GM19324 (cell line): ENCODE results near the gene TULP4.
"Not testable (repeated sequence)": the region's sequence is repeated elsewhere in the genome, so short reads cannot be mapped to it uniquely, and the experiment has no call there.

Experiments used
- ATAC-seq: cut with Tn5 transposase; IDR thresholded peaks from one replicate; pipeline ENCODE4 v1.9.1; 2021; ENCODE audit warnings: mild to moderate bottlenecking, moderate library complexity; ENCODE audit not compliant: unreplicated experiment, low FRiP score

The TULP4 gene

GRCh38 chr6:158295976-158296853 lies 16.1 kb upstream of the TULP4 start:
- not testable (repeated sequence) for ATAC-seq

DNA sequence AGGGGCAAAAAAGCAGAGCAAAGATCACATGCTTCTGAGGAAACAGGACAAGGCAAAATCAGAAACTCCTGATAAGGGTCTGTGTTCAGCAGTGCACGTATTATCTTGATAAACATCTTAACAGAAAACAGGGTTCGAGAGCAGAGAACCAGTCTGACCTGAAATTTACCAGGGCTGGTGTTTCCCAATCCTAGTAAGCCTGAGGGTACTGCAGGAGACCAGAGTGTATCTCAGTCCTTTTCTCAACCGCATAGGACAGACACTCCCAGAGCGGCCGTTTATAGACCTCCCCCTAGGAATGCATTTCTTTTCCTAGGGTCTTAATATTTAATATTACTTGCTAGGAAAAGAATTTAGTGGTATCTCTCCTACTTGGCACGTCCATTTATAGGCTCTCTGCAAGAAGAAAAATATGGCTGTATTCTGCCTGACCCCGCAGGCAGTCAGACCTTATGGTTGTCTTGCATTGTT lies 15.4 kb upstream of the TULP4 start:
- not testable (repeated sequence) for ATAC-seq

DNA sequence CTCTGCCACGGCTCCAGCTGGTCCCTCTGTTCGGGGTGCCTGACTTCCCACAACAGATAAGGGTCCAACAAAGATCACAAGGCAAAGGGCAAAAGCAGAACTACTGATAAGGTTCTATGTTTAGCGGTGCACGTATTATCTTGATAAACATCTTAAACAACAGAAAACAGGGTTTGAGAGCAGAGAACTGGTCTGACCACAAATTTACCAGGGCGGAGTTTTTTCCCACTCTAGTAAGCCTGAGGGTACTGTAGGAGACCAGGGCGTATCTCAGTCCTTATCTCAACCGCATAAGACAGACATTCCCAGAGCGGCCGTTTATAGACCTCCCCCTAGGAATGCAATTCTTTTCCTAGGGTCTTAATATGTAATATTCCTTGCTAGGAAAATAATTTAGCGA lies 14.6 kb upstream of the TULP4 start:
- not testable (repeated sequence) for ATAC-seq

GRCh38 chr6:158300306-158301143 lies 11.7 kb upstream of the TULP4 start:
- ATAC-seq = not testable (repeated sequence)

- not testable (repeated sequence) for ATAC-seq
Observed at GRCh38 chr6:158301561-158301960, 10.7 kb upstream of the TULP4 start.

- not testable (repeated sequence) for ATAC-seq
Observed at GRCh38 chr6:158302195-158302796, 10.0 kb upstream of the TULP4 start.

DNA sequence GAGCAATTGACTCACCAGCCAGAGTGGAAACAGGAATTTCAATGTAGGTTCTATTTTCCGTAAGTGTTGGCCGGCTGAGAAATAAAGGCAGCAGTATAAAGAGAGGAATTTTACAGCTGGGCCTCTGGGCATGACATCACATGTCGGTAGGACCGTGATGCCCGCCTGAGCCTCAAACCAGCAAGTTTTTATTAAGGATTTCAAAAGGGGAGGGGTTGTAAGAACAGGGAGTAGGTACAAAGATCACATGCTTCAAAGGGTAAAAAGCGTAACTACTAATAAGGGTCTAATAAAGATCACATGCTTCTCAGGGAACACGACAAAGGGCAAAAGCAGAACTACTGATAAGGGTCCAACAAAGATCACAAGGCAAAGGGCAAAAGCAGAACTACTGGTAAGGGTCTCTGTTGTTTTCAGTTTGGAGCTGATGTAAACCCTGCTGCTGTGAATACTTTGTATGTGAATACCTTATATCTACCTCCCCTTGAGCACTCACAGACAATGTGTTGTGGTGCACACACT lies 9.0 kb upstream of the TULP4 start:
- no peak for ATAC-seq

DNA sequence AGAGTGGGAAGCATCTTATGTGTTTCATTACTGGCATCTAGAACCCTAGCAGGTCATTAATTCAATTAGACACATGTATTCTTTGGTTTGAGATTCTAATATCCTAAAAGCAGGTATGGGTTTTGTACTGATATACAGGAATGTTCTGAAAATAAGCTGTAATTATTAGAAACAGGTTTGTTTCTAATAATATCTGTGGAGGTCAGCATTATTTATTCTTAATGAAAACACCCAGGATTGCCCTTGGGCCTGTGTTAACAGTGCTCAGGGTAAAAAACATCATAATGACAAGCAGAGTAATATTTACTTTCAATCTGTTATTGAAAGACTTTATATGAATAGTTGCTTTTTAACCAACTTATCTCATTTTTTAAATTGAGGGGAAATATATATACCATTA lies 8.0 kb upstream of the TULP4 start:
- no peak for ATAC-seq

DNA sequence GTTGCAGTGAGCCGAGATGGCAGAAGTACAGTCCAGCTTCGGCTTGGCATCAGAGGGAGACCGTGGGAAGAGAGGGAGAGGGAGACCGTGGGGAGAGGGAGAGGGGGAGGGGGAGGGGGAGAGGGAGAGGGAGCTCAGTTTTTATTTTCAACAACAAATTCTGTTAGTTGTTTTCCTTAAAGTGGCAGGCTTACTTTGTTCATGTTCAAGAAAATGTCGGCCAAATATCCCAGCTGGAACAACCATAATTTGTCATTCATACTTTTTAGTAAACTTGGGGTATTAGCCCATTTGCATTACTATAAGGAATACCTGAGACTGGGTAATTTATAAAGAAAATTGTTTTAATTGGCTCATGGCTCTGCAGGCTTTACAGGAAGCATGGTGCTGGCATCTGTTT lies 2.5 kb upstream of the TULP4 start:
- no peak for ATAC-seq

GRCh38 chr6:158311193-158311592 lies 1.1 kb upstream of the TULP4 start:
- ATAC-seq = no peak

- ATAC-seq = no peak
Observed at GRCh38 chr6:158311626-158312025, 639 bp upstream of the TULP4 start.

- ATAC-seq = no peak
Observed at GRCh38 chr6:158312672-158313397, 570 bp downstream of the TULP4 start.

- peak; percentile 44 for ATAC-seq
Observed at GRCh38 chr6:158313989-158314388, 1.7 kb downstream of the TULP4 start.

GRCh38 chr6:158314737-158315136 lies 2.5 kb downstream of the TULP4 start:
- no peak for ATAC-seq

DNA sequence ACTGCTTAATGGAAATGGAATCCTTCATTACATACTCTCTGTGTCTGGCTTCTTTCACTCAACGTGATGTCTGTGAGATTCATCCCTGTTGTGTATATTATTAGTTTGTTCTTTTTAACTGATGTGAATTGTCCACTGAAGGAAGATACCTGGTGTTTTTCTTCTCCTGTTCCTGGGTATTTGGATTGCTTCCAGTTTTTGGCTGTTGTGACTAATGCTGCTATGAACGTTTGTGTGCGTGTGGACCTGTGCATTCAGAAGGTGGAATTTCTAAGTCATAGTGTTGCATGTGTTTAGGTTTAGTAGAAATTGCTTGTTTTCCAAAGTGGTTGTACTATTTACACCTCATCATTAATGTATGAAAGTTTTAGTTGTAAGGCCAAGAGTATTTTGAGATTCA lies 3.8 kb downstream of the TULP4 start:
- no peak for ATAC-seq

DNA sequence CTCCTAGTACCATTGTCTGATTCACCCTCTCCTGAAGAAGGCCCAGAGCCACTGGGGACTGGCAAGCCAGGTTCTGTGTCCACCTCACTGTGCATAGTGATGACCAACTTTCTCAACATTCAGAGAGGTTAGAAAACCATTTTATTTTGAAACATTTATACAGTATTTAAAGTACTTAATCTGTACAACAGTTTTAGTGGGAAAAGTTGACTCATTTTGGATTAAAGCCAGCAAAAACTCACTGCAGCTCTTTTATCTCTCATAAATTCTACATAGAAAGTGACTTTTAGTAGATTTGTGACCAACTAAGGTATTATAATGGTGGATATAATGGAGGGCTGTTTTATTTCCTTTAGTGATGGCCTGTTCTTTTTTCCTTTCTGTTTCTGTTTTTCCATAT lies 9.7 kb downstream of the TULP4 start:
- no peak for ATAC-seq

- ATAC-seq = no peak
Observed at GRCh38 chr6:158322400-158322723, 10.1 kb downstream of the TULP4 start.

DNA sequence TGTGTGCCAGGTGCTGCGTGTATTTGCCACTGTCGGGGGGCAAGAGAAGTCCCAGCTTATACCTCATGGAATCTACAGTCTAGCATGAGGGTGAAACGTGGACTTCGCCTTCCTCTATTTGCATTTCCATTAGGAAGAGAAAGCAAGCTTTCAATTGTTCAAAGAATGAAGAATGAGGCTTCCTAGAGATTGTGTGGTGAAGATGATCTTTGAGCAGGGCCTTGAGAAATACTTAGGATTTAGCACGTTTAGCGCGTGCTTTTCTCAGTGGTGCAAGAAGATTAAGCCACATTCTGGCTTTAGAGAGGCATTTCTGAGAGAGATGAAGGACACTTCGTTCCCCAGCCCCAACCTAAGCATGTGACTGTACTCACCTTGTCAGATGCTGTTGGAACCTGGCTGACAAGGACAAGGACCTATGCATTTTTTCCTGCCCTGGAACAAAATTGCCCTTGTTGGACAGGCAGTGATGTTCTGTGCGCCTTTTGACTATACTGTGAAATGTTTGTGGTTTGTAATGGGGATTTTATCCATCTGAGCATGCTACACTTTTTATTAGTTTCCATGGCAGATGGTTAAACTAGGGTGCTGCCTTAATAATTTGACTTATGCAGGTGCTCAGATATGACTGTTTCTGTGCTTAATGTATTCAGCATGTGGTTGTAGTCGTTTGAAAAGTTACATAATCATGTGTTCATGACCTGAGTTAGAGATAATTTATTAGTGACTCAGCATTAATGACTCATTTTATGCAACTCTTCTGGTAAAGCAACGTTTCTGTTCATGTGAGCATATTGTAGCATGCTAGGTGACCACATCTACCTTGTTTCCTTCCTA lies 10.7 kb downstream of the TULP4 start:
- ATAC-seq = peak; percentile 39

DNA sequence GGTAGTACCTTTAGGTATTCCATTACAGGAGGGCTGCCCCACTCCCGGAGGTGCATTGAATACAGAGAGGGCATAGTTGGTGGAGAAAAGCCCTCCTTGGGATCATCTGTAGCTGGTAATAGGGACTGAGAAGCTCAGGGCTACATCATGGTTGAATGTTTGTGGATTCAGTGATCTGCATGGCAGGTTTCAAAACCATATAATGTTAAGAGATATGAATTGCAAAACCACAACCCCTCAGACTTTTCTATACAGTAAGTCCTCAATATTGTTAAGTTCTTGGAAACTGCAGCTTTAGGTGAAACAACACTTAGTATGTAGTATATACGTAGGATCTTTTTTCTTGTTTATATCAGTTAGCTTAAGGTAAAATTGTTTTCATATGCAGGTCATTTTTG lies 11.3 kb downstream of the TULP4 start:
- no peak for ATAC-seq
